Adrenal gland (tissue), 12 donors: Measurements from ENCODE around the gene SDF4. TPM values are rescaled to one million over a fixed set of nuclear protein-coding genes. Genes with fewer than 3 reads are reported as not detected.
"Not testable (repeated sequence)": the region's sequence is repeated elsewhere in the genome, so short reads cannot be mapped to it uniquely, and the experiment has no call there.

ENCODE experiments used
- DNase-seq, 7 donors: peaks; one replicate each; pipeline ENCODE4 v3.0.0-alpha.2; 2019 to 2020
- H3K27ac ChIP-seq, 5 donors: fragments of 200-600 bp; sonication (generic) in 4 of 5; 1 replicate in 3 of 5; 2 replicates in 2 of 5; pipeline versions ENCODE4 v1.5.1 to v1.8.0; 2016 to 2020; ENCODE audit warnings: mild to moderate bottlenecking in 1 of 5
- H3K27me3 ChIP-seq: fragments of 200-600 bp; 2 replicates; pipeline ENCODE4 v1.8.0; 2021
- H3K36me3 ChIP-seq, 2 donors: fragments of 200-600 bp; replicated peaks in 1 of 2; 1 replicate in 1 of 2; 2 replicates in 1 of 2; pipeline versions ENCODE4 v1.5.1 to v1.8.0; 2018 to 2022
- H3K4me1 ChIP-seq, 2 donors: fragments of 200-600 bp; replicated peaks in 1 of 2; 1 replicate in 1 of 2; 2 replicates in 1 of 2; pipeline versions ENCODE4 v1.5.1 to v1.8.0; 2018 to 2021
- H3K4me3 ChIP-seq, 4 donors: fragments of 200-600 bp; sonication (generic) in 3 of 4; one replicate each; pipeline ENCODE4 v1.5.1; 2016 to 2018
- H3K9me3 ChIP-seq, 3 donors: fragments of 200-600 bp; sonication (generic) in 1 of 3; replicated peaks in 1 of 3; 1 replicate in 2 of 3; 2 replicates in 1 of 3; pipeline versions ENCODE4 v1.5.1 to v1.8.0; 2016 to 2021
- CTCF ChIP-seq, 6 experiments: fragments of 450-650 bp in 4 of 6; fragments of 200-600 bp in 2 of 6; sonication (generic) in 1 of 6; IDR thresholded peaks; 1 replicate in 5 of 6; 2 replicates in 1 of 6; pipeline versions ENCODE4 v1.5.1 to v1.8.0; 2016 to 2021; ENCODE audit warnings: antibody characterized with exemption in 6 of 6, mild to moderate bottlenecking in 2 of 6, moderate library complexity in 1 of 6
- POLR2A ChIP-seq, 2 donors: fragments of 450-650 bp; IDR thresholded peaks; one replicate each; pipeline ENCODE4 v1.6.1; 2017; ENCODE audit warnings: antibody characterized with exemption in 2 of 2, mild to moderate bottlenecking in 2 of 2, moderate library complexity in 1 of 2
- WGBS, 4 donors: extraction: QIAGEN DNeasy Blood & Tissue Kit in 2 of 4; methylation state at CpG; one replicate each; pipeline versions ENCODE4 v1.1.5 to v1.1.7; 2013 to 2017; 5-methylcytosine and 5-hydroxymethylcytosine counted together
- intact Hi-C, 2 donors: fragments of 100-400 bp; cut with DNase I; formaldehyde crosslinking; loops; one replicate each; pipeline versions ENCODE4 v1.14.1 to v1.15.0; 2022 to 2023
- polyA plus RNA-seq, 3 donors: library from polyadenylated mRNA; stranded (reverse); fragments of 200-250 nt in 2 of 3; fragments of 350-450 nt in 1 of 3; fragmentation: Illumina TruSeq in 1 of 3; extraction: RNeasy Lipid Tissue Mini Kit (QIAGEN cat#74804) in 1 of 3; gene quantifications; one replicate each; pipeline ENCODE4 v1.2.3, GENCODE V29; 2013 to 2014
- total RNA-seq, 9 donors: library from RNA; depleted of rRNA in 4 of 9; stranded (reverse); fragments of >200 nt in 4 of 9; fragments of 120-200 nt in 1 of 9; fragmentation: NEBNext Ultra II Directional in 1 of 9; extraction: Animal tissue kit (Norgen Biotek cat#: 25700) in 1 of 9; gene quantifications; one replicate each; pipeline versions ENCODE4 v1.1.0 to v1.2.4, GENCODE V29; 2013 to 2023
- donor health status: healthy with polysubstance abuse.
- donor health status: Bipolar disorder and iron deficiency.
- donor health status: DM: yes; HTN: yes; CAD: no.
- donor health status: DM: no; HTN: no; CAD: no.
- donor health status: DM: no; HTN: no; CAD: no.
- donor health status: DM: yes; HTN: yes; CAD: no.

SDF4 gene
- total and polyA plus RNA-seq, 12 donors: 49.4 to 221 (median 142) TPM

GRCh38 chr1:1250786-1251284 lies 19.0 kb upstream of the SDF4 start:
- TF ChIP-seq CTCF (IDR thresholded peaks at IDR 0.05) (no peak), POLR2A (IDR thresholded peaks at IDR 0.05) (no peak)
- 71 to 83% (median 76%) methylated on average over 6 to 16 of the region's 16 CpGs for WGBS, 4 donors
- Histone ChIP-seq H3K27ac (no peak overlapping the region), H3K4me1 (no peaks in the 10 kb centered on the region), H3K9me3 (no peaks in the 10 kb centered on the region), H3K36me3 (peaks cover 0 to 33% of the 10 kb centered on the region in 2 donors), H3K27me3 (peaks cover 8% of the 10 kb centered on the region), H3K4me3 (no peak overlapping the region)
- intact Hi-C loops: no loop called here
- no peak for DNase-seq

- H3K4me1 ChIP-seq, intact Hi-C loops, H3K27ac ChIP-seq, H3K36me3 ChIP-seq, DNase-seq, H3K9me3 ChIP-seq, H3K4me3 ChIP-seq: not testable (repeated sequence)
- WGBS, 4 donors: 79 to 93% (median 90%) methylated on average over 3 to 21 of the region's 21 CpGs
- H3K27me3 ChIP-seq: peaks cover 13% of the 10 kb centered on the region
Observed at GRCh38 chr1:1248009-1248913, 16.5 kb upstream of the SDF4 start.

GRCh38 chr1:1247341-1247913 lies 15.6 kb upstream of the SDF4 start:
- Histone ChIP-seq H3K9me3 (no peaks in the 10 kb centered on the region), H3K27ac (no peak overlapping the region), H3K4me1 (no peaks in the 10 kb centered on the region), H3K4me3 (no peak overlapping the region), H3K27me3 (peaks cover 13% of the 10 kb centered on the region), H3K36me3 (peaks cover 0 to 2% of the 10 kb centered on the region in 2 donors)
- no peak for TF ChIP-seq CTCF (IDR thresholded peaks at IDR 0.05)
- no peak for TF ChIP-seq POLR2A (IDR thresholded peaks at IDR 0.05)
- WGBS, 4 donors: 57 to 87% (median 67%) methylated on average over 3 to 25 of the region's 25 CpGs
- intact Hi-C loops: no loop called here
- no peak for DNase-seq

- DNase-seq: no peak
Observed at GRCh38 chr1:1246577-1247340, 15.0 kb upstream of the SDF4 start, which contains the start of gene C1QTNF12. C1QTNF12 (minus strand) TSS chr1:1246722; CDS start chr1:1246690, 32 bp downstream.

More at GRCh38 chr1:1246577-1247340, 15.0 kb upstream of the SDF4 start, which contains the start of gene C1QTNF12:
- Histone ChIP-seq H3K27ac (no peak within 1 kb of the TSS), H3K27me3 (peaks cover 13% of the 10 kb centered on the region), H3K4me1 (no peaks in the 10 kb centered on the region), H3K4me3 (no peak within 1 kb of the TSS), H3K9me3 (no peaks in the 10 kb centered on the region), H3K36me3 (no peaks in the 10 kb centered on the region)
- 2 to 9% (median 4%) methylated on average over 10 to 74 of the region's 74 CpGs; no CpG with 5 or more reads in 1 of the 4 donors for WGBS, 4 donors
- TF ChIP-seq CTCF (IDR thresholded peaks at IDR 0.05) (no peak), POLR2A (IDR thresholded peaks at IDR 0.05) (no peak)
- intact Hi-C loops: no loop called here
